Measurements from ENCODE around the gene CD58.

Gene CD58

DNA sequence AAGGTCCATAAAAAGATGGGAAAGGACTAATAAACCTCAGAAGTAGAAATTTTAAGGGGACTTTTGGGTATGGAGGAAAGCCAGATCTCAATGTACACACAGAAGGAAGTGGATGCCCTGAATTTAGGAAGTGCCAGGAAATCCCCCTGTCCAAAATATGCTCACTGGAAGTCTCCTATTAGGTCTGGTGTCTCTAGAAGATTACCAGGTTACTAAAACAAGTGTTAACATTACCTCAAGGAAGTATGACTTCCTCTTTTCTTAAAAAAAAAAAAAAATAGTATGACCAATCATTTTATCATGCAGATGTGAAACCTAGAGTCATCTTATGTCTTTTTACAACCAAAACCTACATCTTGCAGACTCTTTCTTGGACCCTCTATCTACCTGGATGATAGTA, 30.7 kb downstream of the CD58 start:
- Histone ChIP-seq H3K4me3 (no peak overlapping the region), H3K27ac (no peak overlapping the region)
- DNase-seq (ENCODE audit: low spot score), result no peak
- TF ChIP-seq, protein P1, sequence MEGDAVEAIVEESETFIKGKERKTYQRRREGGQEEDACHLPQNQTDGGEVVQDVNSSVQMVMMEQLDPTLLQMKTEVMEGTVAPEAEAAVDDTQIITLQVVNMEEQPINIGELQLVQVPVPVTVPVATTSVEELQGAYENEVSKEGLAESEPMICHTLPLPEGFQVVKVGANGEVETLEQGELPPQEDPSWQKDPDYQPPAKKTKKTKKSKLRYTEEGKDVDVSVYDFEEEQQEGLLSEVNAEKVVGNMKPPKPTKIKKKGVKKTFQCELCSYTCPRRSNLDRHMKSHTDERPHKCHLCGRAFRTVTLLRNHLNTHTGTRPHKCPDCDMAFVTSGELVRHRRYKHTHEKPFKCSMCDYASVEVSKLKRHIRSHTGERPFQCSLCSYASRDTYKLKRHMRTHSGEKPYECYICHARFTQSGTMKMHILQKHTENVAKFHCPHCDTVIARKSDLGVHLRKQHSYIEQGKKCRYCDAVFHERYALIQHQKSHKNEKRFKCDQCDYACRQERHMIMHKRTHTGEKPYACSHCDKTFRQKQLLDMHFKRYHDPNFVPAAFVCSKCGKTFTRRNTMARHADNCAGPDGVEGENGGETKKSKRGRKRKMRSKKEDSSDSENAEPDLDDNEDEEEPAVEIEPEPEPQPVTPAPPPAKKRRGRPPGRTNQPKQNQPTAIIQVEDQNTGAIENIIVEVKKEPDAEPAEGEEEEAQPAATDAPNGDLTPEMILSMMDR (IDR thresholded peaks at IDR 0.05), result no peak

DNA sequence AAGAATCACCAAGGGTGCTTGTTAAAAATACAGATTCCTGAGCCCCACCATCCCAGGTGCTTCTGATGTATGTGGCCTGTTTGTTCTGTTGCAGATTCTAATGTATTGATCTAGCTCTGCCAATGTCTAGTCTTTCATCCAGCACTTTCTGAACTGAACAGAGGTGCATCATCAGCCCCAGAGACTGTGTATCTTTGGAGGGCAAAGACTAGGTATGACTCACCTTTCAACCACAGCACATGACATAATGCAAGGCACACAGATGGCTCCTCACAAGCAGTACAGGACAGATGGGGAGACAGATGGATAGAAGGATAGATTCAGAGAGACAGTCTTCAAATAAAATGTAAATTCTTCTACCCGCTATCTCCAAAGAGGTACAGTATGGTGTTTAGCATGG, 32.3 kb downstream of the CD58 start:
- TF ChIP-seq, protein P1 (IDR thresholded peaks at IDR 0.05), result no peak
- Histone ChIP-seq H3K27ac (no peak overlapping the region), H3K4me3 (no peak overlapping the region)
- DNase-seq (ENCODE audit: low spot score), result no peak

DNA sequence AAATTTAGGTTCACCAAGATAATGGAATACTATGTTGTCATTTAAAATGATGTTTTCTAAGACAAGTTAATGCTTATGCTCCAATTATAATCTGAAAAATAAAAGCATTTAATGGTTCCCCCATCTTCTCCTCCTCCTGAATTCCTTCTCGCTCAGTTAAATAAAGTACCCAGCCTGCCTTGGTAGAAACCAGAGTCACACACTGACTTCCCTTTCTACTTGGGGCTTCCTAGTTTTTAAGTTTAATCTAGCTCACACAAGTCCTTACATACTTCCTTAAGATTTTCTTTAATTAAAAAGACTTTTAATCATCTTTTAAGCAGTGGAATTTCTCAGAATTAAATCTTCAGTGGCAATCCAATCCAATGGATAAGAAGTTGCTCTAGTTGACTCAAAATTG, 32.9 kb downstream of the CD58 start:
- no peak for DNase-seq (ENCODE audit: low spot score)
- no peak overlapping the region for H3K4me3 ChIP-seq
- H3K27ac ChIP-seq, result no peak overlapping the region
- TF ChIP-seq, protein P1 (IDR thresholded peaks at IDR 0.05), result no peak

DNA sequence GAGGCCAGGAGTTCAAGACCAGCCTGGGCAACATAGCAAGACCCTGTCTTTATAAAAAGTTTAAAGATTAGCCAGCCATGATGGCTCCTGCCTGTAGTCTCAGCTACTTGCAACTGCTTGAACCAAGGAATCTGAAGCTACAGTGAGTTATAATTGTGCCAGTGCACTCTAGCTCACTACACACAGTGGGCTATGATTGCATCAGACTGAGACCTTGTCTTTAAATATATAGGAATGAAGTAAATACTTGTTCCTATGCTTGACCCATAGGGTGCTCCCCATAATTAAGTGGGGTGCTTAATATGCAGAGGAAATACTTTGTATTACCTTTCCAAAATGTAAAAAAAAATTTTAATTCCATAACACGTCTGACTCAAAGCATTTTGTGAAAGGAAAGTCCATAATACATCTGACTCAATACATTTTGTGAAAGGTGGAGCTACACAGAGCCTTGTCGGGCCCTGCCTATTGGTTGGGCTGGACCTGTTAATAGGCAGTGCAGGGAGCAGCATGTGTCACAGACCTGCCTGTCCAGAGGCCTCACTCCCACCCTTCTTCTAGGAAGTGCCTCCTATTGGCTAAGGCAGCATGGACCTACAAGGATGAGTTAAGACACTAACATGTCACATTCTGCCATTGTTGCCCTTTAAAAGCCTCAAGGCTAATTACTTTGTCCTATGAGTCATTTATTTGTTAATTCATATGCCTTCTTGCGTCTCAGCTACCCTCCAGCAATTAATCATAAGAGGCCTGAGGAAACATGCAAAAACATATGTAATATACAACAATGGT, 33.6 kb downstream of the CD58 start:
- H3K27ac ChIP-seq, result no peak overlapping the region

DNA sequence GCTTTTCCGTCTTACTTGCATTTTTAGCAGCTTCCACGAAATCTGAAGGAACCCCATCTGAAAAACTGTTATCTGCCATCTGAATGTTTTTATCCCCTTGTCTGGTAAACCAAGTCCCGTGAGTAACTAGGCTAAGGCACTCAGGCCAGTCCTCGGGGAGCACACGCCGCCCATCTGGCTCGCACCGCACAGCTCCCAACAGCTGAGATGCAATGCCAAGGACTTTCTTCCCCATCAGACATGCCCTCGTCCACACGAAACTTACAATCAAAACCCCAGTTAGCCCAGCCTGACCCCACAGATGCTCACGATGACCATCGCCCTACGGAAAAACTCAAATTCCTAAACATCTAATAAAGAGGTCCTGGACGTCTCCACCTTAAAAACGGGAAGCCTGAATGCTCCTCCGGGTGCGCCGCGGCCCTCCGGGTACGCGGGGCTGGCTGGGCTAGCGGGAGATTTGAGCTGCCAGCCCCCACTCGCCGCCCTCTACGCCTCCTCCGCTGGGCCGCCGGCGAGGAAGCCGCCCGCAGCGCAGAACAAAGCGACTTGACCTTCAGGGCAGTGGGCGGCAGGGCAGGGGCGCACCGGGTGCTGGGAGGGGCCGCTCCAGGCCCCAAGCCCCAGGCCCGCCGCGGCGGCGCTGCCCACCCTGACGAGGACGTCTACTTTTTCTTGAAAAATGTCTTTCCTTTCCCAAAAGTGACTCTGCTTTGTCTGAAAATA, 36.6 kb downstream of the CD58 start:
- no peak for DNase-seq (ENCODE audit: low spot score)
- H3K4me3 ChIP-seq, result no peak overlapping the region
- TF ChIP-seq, protein P1 (IDR thresholded peaks at IDR 0.05), result no peak
- H3K27ac ChIP-seq, result no peak overlapping the region

More for the DNA sequence above, 33.6 kb downstream of the CD58 start:
- H3K4me3 ChIP-seq, result no peak overlapping the region
- TF ChIP-seq, protein P1 (IDR thresholded peaks at IDR 0.05), result no peak
- DNase-seq (ENCODE audit: low spot score), result no peak

DNA sequence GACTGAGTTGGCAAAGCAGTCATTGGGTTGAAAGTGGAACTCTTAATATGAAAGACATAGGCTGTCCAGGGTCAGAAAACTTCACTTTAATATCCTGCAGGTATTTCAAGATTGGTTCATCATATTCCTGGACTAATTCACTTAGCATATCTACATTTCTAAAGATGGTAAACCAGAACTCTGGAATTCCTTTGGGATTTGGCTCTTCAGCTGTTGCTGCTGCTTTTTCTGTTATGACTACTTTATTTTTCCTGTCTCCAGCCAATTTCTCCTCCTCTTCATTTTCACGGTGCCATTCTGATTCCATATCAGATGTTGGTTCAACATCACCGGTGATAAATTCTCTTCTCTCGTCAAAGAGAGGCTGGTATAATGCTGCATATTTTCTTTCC, 37.4 kb downstream of the CD58 start:
- Histone ChIP-seq H3K4me3 (no peak overlapping the region), H3K27ac (no peak overlapping the region)
- TF ChIP-seq, protein P1 (IDR thresholded peaks at IDR 0.05), result no peak
- no peak for DNase-seq (ENCODE audit: low spot score)

Measured in coronary artery (tissue), 2 donors.